Transverse colon (tissue), 3 donors: ENCODE results near the gene RNF215.

ENCODE experiments used
- POLR2A ChIP-seq: fragments of 450-650 bp; IDR thresholded peaks from one replicate; pipeline ENCODE4 v1.6.1; 2016; ENCODE audit warnings: antibody characterized with exemption, mild to moderate bottlenecking, moderate library complexity
- TF ChIP-seq, protein P1 (sequence below), 5 experiments: fragments of 200-600 bp in 3 of 5; fragments of 450-650 bp in 2 of 5; sonication (generic) in 3 of 5; IDR thresholded peaks; 1 replicate in 2 of 5; 2 replicates in 3 of 5; pipeline ENCODE4 v1.5.1; 2016 to 2017; ENCODE audit warnings: antibody characterized with exemption in 5 of 5, inconsistent platforms in 3 of 5, mild to moderate bottlenecking in 2 of 5, moderate library complexity in 1 of 5

DNA sequence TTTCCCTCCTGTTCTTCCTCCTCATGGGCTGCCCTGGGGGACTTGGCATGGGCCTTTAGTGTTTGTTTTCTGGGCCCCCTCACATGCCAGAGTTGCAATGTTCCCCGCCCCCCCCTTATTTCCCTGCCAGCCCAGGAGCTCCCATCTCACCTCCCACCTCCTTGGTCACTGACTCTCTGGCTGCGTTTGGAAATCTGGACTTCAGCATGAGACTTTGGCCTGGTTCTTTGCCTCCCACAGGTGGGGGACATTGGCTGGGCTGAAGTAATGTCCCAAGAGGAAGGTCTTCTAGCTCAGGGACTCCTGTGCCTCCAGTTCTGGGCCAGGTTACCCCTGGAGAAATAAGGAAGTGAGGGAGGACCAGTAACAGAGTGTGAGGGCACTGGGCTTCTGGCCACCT, 45.3 kb upstream of the RNF215 start:
- TF ChIP-seq, protein P1, sequence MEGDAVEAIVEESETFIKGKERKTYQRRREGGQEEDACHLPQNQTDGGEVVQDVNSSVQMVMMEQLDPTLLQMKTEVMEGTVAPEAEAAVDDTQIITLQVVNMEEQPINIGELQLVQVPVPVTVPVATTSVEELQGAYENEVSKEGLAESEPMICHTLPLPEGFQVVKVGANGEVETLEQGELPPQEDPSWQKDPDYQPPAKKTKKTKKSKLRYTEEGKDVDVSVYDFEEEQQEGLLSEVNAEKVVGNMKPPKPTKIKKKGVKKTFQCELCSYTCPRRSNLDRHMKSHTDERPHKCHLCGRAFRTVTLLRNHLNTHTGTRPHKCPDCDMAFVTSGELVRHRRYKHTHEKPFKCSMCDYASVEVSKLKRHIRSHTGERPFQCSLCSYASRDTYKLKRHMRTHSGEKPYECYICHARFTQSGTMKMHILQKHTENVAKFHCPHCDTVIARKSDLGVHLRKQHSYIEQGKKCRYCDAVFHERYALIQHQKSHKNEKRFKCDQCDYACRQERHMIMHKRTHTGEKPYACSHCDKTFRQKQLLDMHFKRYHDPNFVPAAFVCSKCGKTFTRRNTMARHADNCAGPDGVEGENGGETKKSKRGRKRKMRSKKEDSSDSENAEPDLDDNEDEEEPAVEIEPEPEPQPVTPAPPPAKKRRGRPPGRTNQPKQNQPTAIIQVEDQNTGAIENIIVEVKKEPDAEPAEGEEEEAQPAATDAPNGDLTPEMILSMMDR (IDR thresholded peaks at IDR 0.05): no peak
- TF ChIP-seq POLR2A: no peak
